ENCODE data around the gene MID1.

The MID1 gene

GRCh38 chrX:10548688-10549087 lies 71.7 kb downstream of the MID1 start:
- H3K9me3 ChIP-seq (ENCODE audit: control insufficient read depth in 5 of 5, low read length in 5 of 5) = no peaks in the 10 kb centered on the region
- peaks cover 0 to 3% (median 0%) of the 10 kb centered on the region in 5 donors for H3K4me1 ChIP-seq (ENCODE audit: control insufficient read depth in 5 of 5, insufficient read depth in 5 of 5, low read length in 5 of 5)
- H3K27ac ChIP-seq (ENCODE audit: low read depth, low read length) = no peak overlapping the region
- H3K9ac ChIP-seq (ENCODE audit: low read length in 5 of 5) = no peak overlapping the region
- no peak overlapping the region for H3K4me3 ChIP-seq (ENCODE audit: low read depth in 1 of 5, low read length in 5 of 5)
- H3K36me3 ChIP-seq (ENCODE audit: control insufficient read depth in 5 of 5, insufficient read depth in 5 of 5, low read length in 5 of 5) = no peaks in the 10 kb centered on the region
- H3K27me3 ChIP-seq (ENCODE audit: control insufficient read depth in 5 of 5, insufficient read depth in 4 of 5, low read length in 5 of 5) = no peaks in the 10 kb centered on the region

- no peaks in the 10 kb centered on the region for H3K9me3 ChIP-seq (ENCODE audit: control insufficient read depth in 5 of 5, low read length in 5 of 5)
- no peaks in the 10 kb centered on the region for H3K36me3 ChIP-seq (ENCODE audit: control insufficient read depth in 5 of 5, insufficient read depth in 5 of 5, low read length in 5 of 5)
- peaks cover 0 to 2% (median 0%) of the 10 kb centered on the region in 5 donors for H3K27me3 ChIP-seq (ENCODE audit: control insufficient read depth in 5 of 5, insufficient read depth in 4 of 5, low read length in 5 of 5)
- no peak overlapping the region for H3K4me3 ChIP-seq (ENCODE audit: low read depth in 1 of 5, low read length in 5 of 5)
- H3K27ac ChIP-seq (ENCODE audit: low read depth, low read length) = no peak overlapping the region
- peaks cover 0 to 3% (median 0%) of the 10 kb centered on the region in 5 donors for H3K4me1 ChIP-seq (ENCODE audit: control insufficient read depth in 5 of 5, insufficient read depth in 5 of 5, low read length in 5 of 5)
- no peak overlapping the region for H3K9ac ChIP-seq (ENCODE audit: low read length in 5 of 5)
These were observed 74.5 kb downstream of the MID1 start for GRCh38 chrX:10545882-10546281.

GRCh38 chrX:10542586-10542985 lies 77.8 kb downstream of the MID1 start:
- no peaks in the 10 kb centered on the region for H3K9me3 ChIP-seq (ENCODE audit: control insufficient read depth in 5 of 5, low read length in 5 of 5)
- H3K9ac ChIP-seq (ENCODE audit: low read length in 5 of 5) = no peak overlapping the region
- H3K27ac ChIP-seq (ENCODE audit: low read depth, low read length) = no peak overlapping the region
- H3K4me1 ChIP-seq (ENCODE audit: control insufficient read depth in 5 of 5, insufficient read depth in 5 of 5, low read length in 5 of 5) = peaks cover 0 to 3% (median 0%) of the 10 kb centered on the region in 5 donors
- peaks cover 0 to 2% (median 0%) of the 10 kb centered on the region in 5 donors for H3K27me3 ChIP-seq (ENCODE audit: control insufficient read depth in 5 of 5, insufficient read depth in 4 of 5, low read length in 5 of 5)
- no peaks in the 10 kb centered on the region for H3K36me3 ChIP-seq (ENCODE audit: control insufficient read depth in 5 of 5, insufficient read depth in 5 of 5, low read length in 5 of 5)
- no peak overlapping the region for H3K4me3 ChIP-seq (ENCODE audit: low read depth in 1 of 5, low read length in 5 of 5)

DNA sequence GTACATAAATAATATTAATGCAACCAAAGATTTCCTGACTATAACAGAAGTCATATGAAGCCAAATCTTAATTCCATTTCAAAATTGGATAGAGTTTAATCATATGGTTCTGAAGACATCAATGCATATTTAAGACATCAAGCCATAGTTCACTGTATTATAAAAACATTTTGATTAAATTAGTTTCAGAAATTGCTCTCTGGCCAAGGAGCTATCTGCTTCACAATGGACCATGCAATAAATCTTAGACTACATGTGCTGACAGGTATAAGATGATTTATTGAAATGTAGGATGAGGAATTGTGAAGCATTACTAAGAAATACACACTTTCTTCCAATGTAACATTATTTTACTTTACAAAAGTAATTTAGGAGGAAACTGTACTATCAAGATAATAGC lies 81.6 kb downstream of the MID1 start:
- no peaks in the 10 kb centered on the region for H3K36me3 ChIP-seq (ENCODE audit: control insufficient read depth in 5 of 5, insufficient read depth in 5 of 5, low read length in 5 of 5)
- no peaks in the 10 kb centered on the region for H3K9me3 ChIP-seq (ENCODE audit: control insufficient read depth in 5 of 5, low read length in 5 of 5)
- no peak overlapping the region for H3K27ac ChIP-seq (ENCODE audit: low read depth, low read length)
- H3K27me3 ChIP-seq (ENCODE audit: control insufficient read depth in 5 of 5, insufficient read depth in 4 of 5, low read length in 5 of 5) = peaks cover 0 to 2% (median 0%) of the 10 kb centered on the region in 5 donors
- H3K4me1 ChIP-seq (ENCODE audit: control insufficient read depth in 5 of 5, insufficient read depth in 5 of 5, low read length in 5 of 5) = peaks cover 0 to 3% (median 0%) of the 10 kb centered on the region in 5 donors
- no peak overlapping the region for H3K9ac ChIP-seq (ENCODE audit: low read length in 5 of 5)
- no peak overlapping the region for H3K4me3 ChIP-seq (ENCODE audit: low read depth in 1 of 5, low read length in 5 of 5)

DNA sequence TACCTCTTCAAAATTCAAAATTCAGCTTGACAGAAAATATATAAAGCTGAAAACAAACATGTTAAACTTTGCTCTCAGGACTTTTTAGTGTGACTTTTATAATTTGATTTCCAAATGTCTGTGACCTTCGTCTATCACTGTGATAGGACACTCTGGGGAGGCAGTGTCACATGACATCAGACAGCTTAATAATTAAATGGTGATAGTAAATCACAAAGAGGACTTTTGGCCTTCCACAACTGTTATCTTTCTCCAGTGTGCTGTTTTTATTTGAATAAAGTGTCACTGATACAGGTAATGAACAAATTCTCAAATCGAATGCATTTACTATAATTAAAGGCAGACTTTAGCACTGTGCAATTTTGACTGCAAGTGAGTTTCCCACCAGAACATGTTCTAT lies 83.1 kb downstream of the MID1 start:
- Histone ChIP-seq H3K9ac (ENCODE audit: low read length in 5 of 5) (no peak overlapping the region), H3K27me3 (ENCODE audit: control insufficient read depth in 5 of 5, insufficient read depth in 4 of 5, low read length in 5 of 5) (no peaks in the 10 kb centered on the region)

GRCh38 chrX:10536744-10537143 lies 83.6 kb downstream of the MID1 start:
- no peak overlapping the region for H3K27ac ChIP-seq (ENCODE audit: low read depth, low read length)
- no peaks in the 10 kb centered on the region for H3K27me3 ChIP-seq (ENCODE audit: control insufficient read depth in 5 of 5, insufficient read depth in 4 of 5, low read length in 5 of 5)
- no peak overlapping the region for H3K4me3 ChIP-seq (ENCODE audit: low read depth in 1 of 5, low read length in 5 of 5)
- peaks cover 0 to 3% (median 0%) of the 10 kb centered on the region in 5 donors for H3K4me1 ChIP-seq (ENCODE audit: control insufficient read depth in 5 of 5, insufficient read depth in 5 of 5, low read length in 5 of 5)
- no peaks in the 10 kb centered on the region for H3K9me3 ChIP-seq (ENCODE audit: control insufficient read depth in 5 of 5, low read length in 5 of 5)
- H3K9ac ChIP-seq (ENCODE audit: low read length in 5 of 5) = no peak overlapping the region
- no peaks in the 10 kb centered on the region for H3K36me3 ChIP-seq (ENCODE audit: control insufficient read depth in 5 of 5, insufficient read depth in 5 of 5, low read length in 5 of 5)

More for the DNA sequence above, 83.1 kb downstream of the MID1 start:
- Histone ChIP-seq H3K9me3 (ENCODE audit: control insufficient read depth in 5 of 5, low read length in 5 of 5) (no peaks in the 10 kb centered on the region), H3K4me3 (ENCODE audit: low read depth in 1 of 5, low read length in 5 of 5) (no peak overlapping the region), H3K4me1 (ENCODE audit: control insufficient read depth in 5 of 5, insufficient read depth in 5 of 5, low read length in 5 of 5) (peaks cover 0 to 3% (median 0%) of the 10 kb centered on the region in 5 donors), H3K27ac (ENCODE audit: low read depth, low read length) (no peak overlapping the region), H3K36me3 (ENCODE audit: control insufficient read depth in 5 of 5, insufficient read depth in 5 of 5, low read length in 5 of 5) (no peaks in the 10 kb centered on the region)

DNA sequence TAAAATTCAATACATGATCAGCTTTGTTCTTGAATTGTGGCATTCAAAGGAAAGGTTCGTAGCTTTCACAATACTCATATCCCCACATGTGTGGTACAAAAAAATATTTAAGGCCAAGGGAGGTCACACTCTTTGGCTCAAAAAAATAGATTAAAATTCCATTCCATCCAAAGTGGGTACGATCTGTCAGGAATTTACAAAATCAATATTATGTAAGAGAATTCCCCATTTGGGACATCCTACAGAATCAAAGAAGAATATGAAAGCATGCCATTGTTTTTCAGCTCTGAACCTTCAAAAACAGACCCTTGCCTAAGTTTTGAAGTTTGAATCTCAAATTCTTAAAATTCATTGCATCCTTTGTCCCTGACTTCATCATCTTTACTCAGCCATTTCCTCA lies 85.8 kb downstream of the MID1 start:
- Histone ChIP-seq H3K4me3 (ENCODE audit: low read depth in 1 of 5, low read length in 5 of 5) (no peak overlapping the region), H3K27ac (ENCODE audit: low read depth, low read length) (no peak overlapping the region), H3K4me1 (ENCODE audit: control insufficient read depth in 5 of 5, insufficient read depth in 5 of 5, low read length in 5 of 5) (peaks cover 0 to 3% (median 0%) of the 10 kb centered on the region in 5 donors), H3K36me3 (ENCODE audit: control insufficient read depth in 5 of 5, insufficient read depth in 5 of 5, low read length in 5 of 5) (no peaks in the 10 kb centered on the region), H3K27me3 (ENCODE audit: control insufficient read depth in 5 of 5, insufficient read depth in 4 of 5, low read length in 5 of 5) (no peaks in the 10 kb centered on the region), H3K9ac (ENCODE audit: low read length in 5 of 5) (no peak overlapping the region), H3K9me3 (ENCODE audit: control insufficient read depth in 5 of 5, low read length in 5 of 5) (no peaks in the 10 kb centered on the region)

- Histone ChIP-seq H3K9ac (ENCODE audit: low read length in 5 of 5) (no peak overlapping the region), H3K9me3 (ENCODE audit: control insufficient read depth in 5 of 5, low read length in 5 of 5) (no peaks in the 10 kb centered on the region), H3K27me3 (ENCODE audit: control insufficient read depth in 5 of 5, insufficient read depth in 4 of 5, low read length in 5 of 5) (no peaks in the 10 kb centered on the region), H3K4me1 (ENCODE audit: control insufficient read depth in 5 of 5, insufficient read depth in 5 of 5, low read length in 5 of 5) (peaks cover 0 to 3% (median 0%) of the 10 kb centered on the region in 5 donors), H3K36me3 (ENCODE audit: control insufficient read depth in 5 of 5, insufficient read depth in 5 of 5, low read length in 5 of 5) (no peaks in the 10 kb centered on the region), H3K4me3 (ENCODE audit: low read depth in 1 of 5, low read length in 5 of 5) (no peak overlapping the region), H3K27ac (ENCODE audit: low read depth, low read length) (no peak overlapping the region)
These were observed 86.6 kb downstream of the MID1 start for GRCh38 chrX:10533696-10534365.

GRCh38 chrX:10531927-10532326 lies 88.5 kb downstream of the MID1 start:
- Histone ChIP-seq H3K4me1 (ENCODE audit: control insufficient read depth in 5 of 5, insufficient read depth in 5 of 5, low read length in 5 of 5) (peaks cover 0 to 3% (median 0%) of the 10 kb centered on the region in 5 donors), H3K27ac (ENCODE audit: low read depth, low read length) (no peak overlapping the region)

DNA sequence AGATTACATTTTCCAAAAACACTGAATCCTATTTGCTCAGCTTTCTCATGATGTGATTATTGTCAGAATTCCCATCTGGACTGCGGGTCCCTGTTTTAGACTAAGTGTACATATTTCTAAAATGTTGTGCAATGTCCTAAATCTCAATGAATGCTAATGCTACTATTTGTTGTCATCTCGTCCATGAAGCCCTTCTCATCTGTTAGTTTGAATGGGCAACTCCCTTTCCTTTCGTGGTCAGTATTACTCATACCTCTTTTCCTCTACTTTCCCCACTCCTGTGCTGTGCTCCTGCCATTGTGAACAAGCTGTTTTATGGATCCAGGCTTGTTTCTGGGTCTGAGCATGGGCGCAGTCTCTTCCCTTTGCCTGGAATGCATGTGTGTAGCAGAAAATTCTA lies 91.0 kb downstream of the MID1 start:
- Histone ChIP-seq H3K4me3 (ENCODE audit: low read depth in 1 of 5, low read length in 5 of 5) (no peak overlapping the region), H3K36me3 (ENCODE audit: control insufficient read depth in 5 of 5, insufficient read depth in 5 of 5, low read length in 5 of 5) (no peaks in the 10 kb centered on the region), H3K27ac (ENCODE audit: low read depth, low read length) (no peak overlapping the region), H3K4me1 (ENCODE audit: control insufficient read depth in 5 of 5, insufficient read depth in 5 of 5, low read length in 5 of 5) (peaks cover 0 to 2% (median 0%) of the 10 kb centered on the region in 5 donors), H3K9ac (ENCODE audit: low read length in 5 of 5) (no peak overlapping the region), H3K27me3 (ENCODE audit: control insufficient read depth in 5 of 5, insufficient read depth in 4 of 5, low read length in 5 of 5) (peaks cover 0 to 4% (median 2%) of the 10 kb centered on the region in 5 donors), H3K9me3 (ENCODE audit: control insufficient read depth in 5 of 5, low read length in 5 of 5) (no peaks in the 10 kb centered on the region)

More at GRCh38 chrX:10531927-10532326, 88.5 kb downstream of the MID1 start:
- H3K9ac ChIP-seq (ENCODE audit: low read length in 5 of 5) = no peak overlapping the region
- no peak overlapping the region for H3K4me3 ChIP-seq (ENCODE audit: low read depth in 1 of 5, low read length in 5 of 5)
- H3K9me3 ChIP-seq (ENCODE audit: control insufficient read depth in 5 of 5, low read length in 5 of 5) = no peaks in the 10 kb centered on the region
- H3K36me3 ChIP-seq (ENCODE audit: control insufficient read depth in 5 of 5, insufficient read depth in 5 of 5, low read length in 5 of 5) = no peaks in the 10 kb centered on the region
- H3K27me3 ChIP-seq (ENCODE audit: control insufficient read depth in 5 of 5, insufficient read depth in 4 of 5, low read length in 5 of 5) = peaks cover 0 to 4% (median 2%) of the 10 kb centered on the region in 5 donors
